ENCODE measurements around the gene GSTO1. TPM values are rescaled to one million over a fixed set of nuclear protein-coding genes. Genes with fewer than 3 reads are reported as not detected.

Gene GSTO1
- total and polyA plus RNA-seq, 2 of the 13 experiments (the other 11 are each of a cell fraction or from before 2014, with no cell fraction given): 228 to 300 TPM

MicroRNAs within 50 kb of the gene (microRNA counts, 767-probe panel; counts per million panel counts)
- microRNA hsa-miR-609: not detected

Small RNA genes lying within 50 kb of the gene (microRNA-seq; reads per million reads assigned to microRNA genes)
- gene MIR4482: not detected
- gene MIR609: not detected

Small RNA genes lying within 50 kb of the gene (small RNA-seq; reads per million reads assigned to genes)
- gene MIR4482 (ENCODE audit: insufficient read depth in 2 of 3, insufficient read length in 3 of 3, low read depth in 2 of 3, low replicate concordance in 1 of 3) (0 reads per million in 3 experiments), gene MIR609 (ENCODE audit: insufficient read depth in 2 of 3, insufficient read length in 3 of 3, low read depth in 2 of 3, low replicate concordance in 1 of 3) (0 reads per million in 3 experiments)

Other genes starting within 250 kb of the GSTO1 start
- not detected in 2 replicates for gene COL17A1, start 169.0 kb upstream of the GSTO1 start, total RNA-seq (2016; rRNA removed; fragmentation: Illumina TruSeq; extraction: Trizol)
- 0.03 and 0.13 TPM in 2 replicates for gene COL17A1, start 169.0 kb upstream of the GSTO1 start, polyA plus RNA-seq (2011; rRNA removed)
- gene SFR1, start 132.7 kb upstream of the GSTO1 start, total RNA-seq (2016; rRNA removed; fragmentation: Illumina TruSeq; extraction: Trizol): 6.1 and 6.9 TPM in 2 replicates
- 1.6 and 2.2 TPM in 2 replicates for gene SFR1, start 132.7 kb upstream of the GSTO1 start, polyA plus RNA-seq (2011; rRNA removed)
- 0.24 and 0.46 TPM in 2 replicates for gene CFAP43, start 22.5 kb upstream of the GSTO1 start, total RNA-seq (2016; rRNA removed; fragmentation: Illumina TruSeq; extraction: Trizol)
- 0.16 and 0.38 TPM in 2 replicates for gene CFAP43, start 22.5 kb upstream of the GSTO1 start, polyA plus RNA-seq (2011; rRNA removed)
- gene GSTO2, start 14.3 kb downstream of the GSTO1 start, total RNA-seq (2016; rRNA removed; fragmentation: Illumina TruSeq; extraction: Trizol): 2.1 and 3.4 TPM in 2 replicates
- gene GSTO2, start 14.3 kb downstream of the GSTO1 start, polyA plus RNA-seq (2011; rRNA removed): 5.8 and 7.9 TPM in 2 replicates
- 0.58 and 1.00 TPM in 2 replicates for gene ITPRIP, start 83.6 kb downstream of the GSTO1 start, total RNA-seq (2016; rRNA removed; fragmentation: Illumina TruSeq; extraction: Trizol)
- gene ITPRIP, start 83.6 kb downstream of the GSTO1 start, polyA plus RNA-seq (2011; rRNA removed): 2.8 and 3.0 TPM in 2 replicates
- not detected in 2 replicates for gene CFAP58, start 98.9 kb downstream of the GSTO1 start, total RNA-seq (2016; rRNA removed; fragmentation: Illumina TruSeq; extraction: Trizol)
- gene CFAP58, start 98.9 kb downstream of the GSTO1 start, polyA plus RNA-seq (2011; rRNA removed): 0.03 TPM in 2 replicates

Data from HepG2 (cell line).